Panc1 (cell line): Measurements from ENCODE around the gene AKR1B1. TPM values are rescaled to one million over a fixed set of nuclear protein-coding genes. Genes with fewer than 3 reads are reported as not detected.

Source experiments
- ATAC-seq: fragments of 200-7000 bp; cut with Tn5 transposase; 2 replicates; pipeline ENCODE4 v1.9.1; 2020; ENCODE audit warnings: mild to moderate bottlenecking, moderate library complexity
- BruUV-seq: library from RNA; stranded (reverse); fragments of 400-500 nt; replicated peaks from 2 replicates; lab custom pipeline; 2021; lab: Mats Ljungman, UMichigan
- CTCF ChIA-PET: fragments of 300-600 bp; sonication (Branson Sonifier 250); formaldehyde crosslinking; loops from one replicate; lab custom pipeline; 2022; ENCODE audit warnings: antibody characterized with exemption; lab: Charles Lee
- POLR2A ChIA-PET: fragments of 300-600 bp; sonication (Branson Sonifier 250); formaldehyde crosslinking; loops from one replicate; lab custom pipeline; 2022; ENCODE audit warnings: antibody characterized with exemption; lab: Charles Lee
- DNase-seq: peaks from one replicate; pipeline ENCODE4 v3.0.0-alpha.2; 2010; ENCODE audit warnings: low read depth, low spot score
- H3K27ac ChIP-seq: 2 replicates; pipeline ENCODE4 v1.5.1; 2011; ENCODE audit warnings: mild to moderate bottlenecking, low read length, inconsistent platforms
- H3K27me3 ChIP-seq: fragments of 200-500 bp; sonication (Bioruptor generic); 2 replicates; pipeline ENCODE4 v1.6.0; 2014; ENCODE audit warnings: low read length, inconsistent platforms; ENCODE audit not compliant: control insufficient read depth, insufficient read depth
- H3K36me3 ChIP-seq: fragments of 200-500 bp; sonication (Bioruptor generic); 2 replicates; pipeline ENCODE4 v1.5.1; 2014; ENCODE audit warnings: inconsistent platforms, mild to moderate bottlenecking, low read length, moderate library complexity; ENCODE audit not compliant: control insufficient read depth, insufficient read depth
- H3K4me1 ChIP-seq: 2 replicates; pipeline ENCODE4 v1.5.1; 2011; ENCODE audit warnings: inconsistent platforms, mild to moderate bottlenecking, low read length, moderate library complexity; ENCODE audit not compliant: control insufficient read depth, insufficient read depth
- H3K4me3 ChIP-seq, 2 experiments: 2 replicates each; pipeline ENCODE4 v1.5.1; 2011 to 2012; ENCODE audit warnings: low read depth in 2 of 2, low read length in 2 of 2, mild to moderate bottlenecking in 2 of 2, inconsistent platforms in 1 of 2, moderate library complexity in 1 of 2
- H3K9me3 ChIP-seq: fragments of 200-500 bp; sonication (Bioruptor generic); 2 replicates; pipeline ENCODE4 v1.5.1; 2014; ENCODE audit warnings: low read depth, mild to moderate bottlenecking, inconsistent platforms, low read length, moderate library complexity; ENCODE audit not compliant: control insufficient read depth, insufficient read depth
- CTCF ChIP-seq: fragments of 450-650 bp; IDR thresholded peaks from 2 replicates; pipeline ENCODE4 v1.5.1; 2017; ENCODE audit warnings: mild to moderate bottlenecking
- POLR2AphosphoS5 ChIP-seq: IDR thresholded peaks from 2 replicates; pipeline ENCODE4 v1.6.1; 2012; ENCODE audit warnings: mild to moderate bottlenecking, low read depth, low read length, moderate library complexity
- REST ChIP-seq, 2 experiments: IDR thresholded peaks; 2 replicates each; pipeline ENCODE4 v1.6.1; 2011 to 2012; ENCODE audit warnings: low read depth in 2 of 2, control low read depth in 1 of 2, low read length in 1 of 2, mild to moderate bottlenecking in 1 of 2, moderate library complexity in 1 of 2; ENCODE audit not compliant: insufficient read depth in 1 of 2
- SIN3A ChIP-seq: IDR thresholded peaks from 2 replicates; pipeline ENCODE4 v1.6.1; 2012; ENCODE audit warnings: low read depth, mild to moderate bottlenecking, low read length, moderate library complexity, borderline replicate concordance; ENCODE audit not compliant: insufficient read depth
- TCF7L2 ChIP-seq: IDR thresholded peaks from 2 replicates; pipeline ENCODE4 v1.6.1; 2011; ENCODE audit warnings: mild to moderate bottlenecking, low read depth, low read length, inconsistent platforms
- in situ Hi-C: cut with HindIII; loops from 2 replicates; pipeline ENCODE4 v1.10.0; 2016; ENCODE audit warnings: low sequenced_read_pairs, low pct_unique_long_range_greater_than_20kb
- intact Hi-C: fragments of 100-400 bp; cut with micrococcal nuclease; formaldehyde crosslinking; loops from one replicate; pipeline ENCODE4 v1.10.0; 2022; ENCODE audit not compliant: unreplicated experiment
- total RNA-seq: library from RNA; stranded (reverse); gene quantifications from one replicate; pipeline ENCODE4 v1.2.1, GENCODE V29; 2021; ENCODE audit not compliant: unreplicated experiment

AKR1B1 gene
- total RNA-seq, 1 experiment from 2014 or later, result 83.2 TPM

- Histone ChIP-seq H3K27me3 (no peaks in the 10 kb centered on the region), H3K4me3 (no peak overlapping the region), H3K27ac (no peak overlapping the region), H3K9me3 (no peaks in the 10 kb centered on the region), H3K4me1 (no peaks in the 10 kb centered on the region), H3K36me3 (no peaks in the 10 kb centered on the region; the same call in 1 of the 2 replicates)
- no peak for TF ChIP-seq SIN3A
- no peak for TF ChIP-seq REST (IDR thresholded peaks at IDR 0.05; ENCODE audit: insufficient read depth in 1 of 2, low read depth in 2 of 2, low read length in 1 of 2)
- TF ChIP-seq CTCF, result no peak
- TF ChIP-seq POLR2AphosphoS5, result no peak
- TF ChIP-seq TCF7L2, result no peak
- in situ Hi-C loops, result no loop called here
- BruUV-seq, result no TSS peak
- ATAC-seq, result no peak
- intact Hi-C loops, result no loop called here
- DNase-seq, result no peak
- POLR2A ChIA-PET, result no interaction called here
- CTCF ChIA-PET, result no interaction called here
Observed at GRCh38 chr7:134443396-134444070, 15.4 kb downstream of the AKR1B1 start.

GRCh38 chr7:134442441-134443220, 16.3 kb downstream of the AKR1B1 start:
- H3K27ac ChIP-seq, result no peak overlapping the region
- no peaks in the 10 kb centered on the region for H3K9me3 ChIP-seq
- H3K27me3 ChIP-seq, result no peaks in the 10 kb centered on the region
- intact Hi-C loops (no loop called here), in situ Hi-C loops (no loop called here)
- ChIA-PET POLR2A (no interaction called here), CTCF (no interaction called here)
- BruUV-seq, result no TSS peak
- ATAC-seq (no peak), DNase-seq (no peak)
- H3K4me1 ChIP-seq, result no peaks in the 10 kb centered on the region
- H3K4me3 ChIP-seq, result no peak overlapping the region
- no peaks in the 10 kb centered on the region; the same call in 1 of the 2 replicates for H3K36me3 ChIP-seq
- no peak for TF ChIP-seq CTCF
